NCI-H510A treated with DMSO at 0.1 percent for 48 hours (cell line): ENCODE results near the gene TANGO2.

Experiments
- DNase-seq: peaks from one replicate; lab custom pipeline; 2025; lab: John Stamatoyannopoulos, UW

TANGO2 gene

DNA sequence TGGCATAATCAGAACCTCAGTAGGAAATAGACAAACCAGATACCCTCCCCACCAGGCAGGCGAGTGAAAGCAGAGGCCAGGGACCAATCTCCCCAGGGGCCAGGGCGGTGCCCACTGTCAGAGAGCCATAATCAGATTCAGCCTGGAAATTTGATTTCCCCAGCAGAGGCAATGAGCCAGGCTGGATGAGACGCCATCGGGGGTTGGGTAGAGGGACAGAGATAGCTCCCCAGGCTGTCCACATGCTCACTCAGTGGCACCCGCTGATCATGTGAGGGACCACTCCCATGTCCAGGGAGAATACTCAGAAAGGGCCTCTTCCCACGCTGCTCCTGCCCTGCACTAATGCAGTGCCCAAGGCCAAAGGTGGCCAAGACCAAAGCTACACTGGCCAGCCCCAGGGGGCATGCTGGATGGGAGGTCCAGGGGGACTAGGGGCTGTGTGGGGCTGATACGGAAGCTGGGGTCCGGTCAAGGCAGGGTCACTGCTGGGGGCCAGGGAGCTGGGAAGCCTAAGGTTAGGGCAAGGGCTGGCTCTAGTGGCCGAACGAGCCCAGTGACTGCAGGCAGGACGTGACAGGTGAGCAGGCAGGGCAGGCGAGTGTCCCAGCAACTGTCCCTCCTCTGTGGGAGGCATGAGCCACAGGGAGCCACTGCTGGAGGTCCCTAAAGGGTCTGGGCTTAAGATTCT, 24.1 kb upstream of the TANGO2 start:
- DNase-seq, result no peak

DNA sequence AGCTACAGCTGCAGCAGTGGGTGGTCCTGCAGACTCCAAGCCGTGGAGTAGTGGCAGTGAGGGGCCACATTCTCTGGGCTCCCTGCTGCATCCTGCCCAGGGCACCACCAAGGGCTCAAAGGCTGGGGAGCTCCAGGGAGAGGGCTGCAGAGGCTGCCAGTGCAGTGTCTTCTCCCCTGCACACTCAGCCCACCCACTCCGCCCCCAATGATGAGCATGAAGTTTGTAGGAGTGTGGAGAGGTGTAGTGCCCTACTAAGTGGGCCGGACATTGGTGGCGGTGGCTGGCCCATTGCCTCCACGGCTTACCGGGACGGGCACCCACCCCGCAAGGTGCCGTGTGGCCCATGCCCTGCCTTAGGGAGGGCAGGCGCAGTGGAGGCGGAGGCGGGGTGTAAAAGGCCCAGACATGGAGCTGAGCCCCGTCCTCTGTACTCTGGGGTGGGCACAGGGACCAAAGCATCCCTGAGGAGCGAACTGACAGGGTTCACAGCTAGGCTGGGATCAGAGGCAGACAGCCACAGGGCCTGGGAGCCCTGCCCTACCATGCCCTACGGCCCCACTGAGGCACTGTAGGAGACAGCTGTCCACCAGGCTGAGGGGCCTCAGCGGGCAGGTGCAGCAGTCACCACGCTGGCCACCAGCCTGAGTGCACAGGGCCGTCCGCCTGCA, 23.2 kb upstream of the TANGO2 start:
- DNase-seq, result no peak

DNA sequence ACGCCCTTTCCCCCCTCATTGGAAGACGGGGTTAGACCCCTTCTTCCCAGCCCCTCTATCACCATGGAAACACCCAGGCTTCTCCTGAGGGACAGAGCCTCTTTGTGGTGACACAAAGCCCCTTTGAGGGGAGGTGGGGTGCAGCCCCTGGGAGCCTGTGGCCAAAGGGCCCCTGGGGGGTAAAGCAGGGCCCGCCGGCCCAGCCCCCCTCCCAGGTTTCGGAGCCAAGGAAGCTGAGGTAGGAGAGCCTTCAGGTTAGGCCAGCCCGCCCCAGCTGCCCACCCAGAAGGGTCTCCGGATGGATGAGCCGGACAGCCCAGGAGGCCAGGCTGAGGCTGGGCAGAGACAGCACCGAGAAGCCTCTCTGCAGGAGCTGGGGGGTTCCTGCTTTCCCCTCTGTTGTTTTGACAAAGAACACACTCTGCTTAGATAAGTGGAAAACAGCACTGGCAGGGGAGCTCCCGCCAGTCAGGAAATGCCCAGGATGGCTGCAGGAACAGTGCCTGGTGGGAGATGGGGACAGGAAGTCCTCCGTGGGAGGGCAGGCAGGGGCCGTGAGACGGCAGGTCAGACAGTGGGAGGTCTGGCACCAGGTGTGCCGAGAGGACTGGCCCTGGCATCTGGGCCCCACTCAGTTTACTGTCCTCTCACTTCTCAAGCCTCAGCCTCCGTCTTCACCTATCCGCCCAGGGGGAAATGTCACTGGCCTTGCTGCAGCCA, 22.5 kb upstream of the TANGO2 start:
- no peak for DNase-seq

DNA sequence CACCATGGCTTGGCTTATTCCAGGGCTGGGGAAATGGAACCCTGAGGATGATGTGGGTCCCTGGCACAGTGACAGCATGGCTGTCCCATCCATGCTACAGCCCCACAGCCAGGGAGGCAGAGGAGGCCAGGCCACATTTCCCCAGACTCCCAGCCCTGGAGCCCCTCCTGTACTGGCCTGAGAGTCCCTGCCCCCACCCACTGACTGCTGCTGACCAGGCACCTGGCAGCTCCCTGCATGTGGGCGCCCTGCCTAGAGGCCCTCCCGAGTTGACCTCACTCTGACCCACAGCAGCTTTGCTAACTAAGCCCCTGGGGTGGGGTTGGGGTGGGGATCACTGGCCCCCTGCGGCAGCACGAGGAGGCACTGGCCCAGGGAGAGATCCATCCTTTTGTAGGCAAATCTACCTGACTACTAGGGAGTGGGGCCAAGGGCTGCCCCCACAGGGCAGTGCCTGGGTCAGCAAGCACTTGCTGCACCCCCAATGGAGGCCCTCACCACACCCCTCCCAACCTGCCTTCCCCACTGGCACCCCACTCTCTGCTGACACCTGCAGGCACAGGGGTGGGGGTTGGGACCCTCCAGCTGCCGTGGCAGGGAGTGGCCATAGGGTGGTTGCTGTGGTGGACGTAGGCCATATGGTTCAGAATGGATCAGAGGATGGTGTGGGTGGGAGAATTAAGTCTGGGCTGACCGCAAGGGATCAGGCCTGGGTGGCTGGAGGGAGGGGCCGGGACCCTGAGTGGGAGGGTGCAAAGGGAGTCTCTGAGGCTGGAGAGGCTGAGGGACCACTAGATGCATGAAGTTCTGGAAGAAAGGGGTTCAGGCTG, 21.7 kb upstream of the TANGO2 start:
- no peak for DNase-seq

DNA sequence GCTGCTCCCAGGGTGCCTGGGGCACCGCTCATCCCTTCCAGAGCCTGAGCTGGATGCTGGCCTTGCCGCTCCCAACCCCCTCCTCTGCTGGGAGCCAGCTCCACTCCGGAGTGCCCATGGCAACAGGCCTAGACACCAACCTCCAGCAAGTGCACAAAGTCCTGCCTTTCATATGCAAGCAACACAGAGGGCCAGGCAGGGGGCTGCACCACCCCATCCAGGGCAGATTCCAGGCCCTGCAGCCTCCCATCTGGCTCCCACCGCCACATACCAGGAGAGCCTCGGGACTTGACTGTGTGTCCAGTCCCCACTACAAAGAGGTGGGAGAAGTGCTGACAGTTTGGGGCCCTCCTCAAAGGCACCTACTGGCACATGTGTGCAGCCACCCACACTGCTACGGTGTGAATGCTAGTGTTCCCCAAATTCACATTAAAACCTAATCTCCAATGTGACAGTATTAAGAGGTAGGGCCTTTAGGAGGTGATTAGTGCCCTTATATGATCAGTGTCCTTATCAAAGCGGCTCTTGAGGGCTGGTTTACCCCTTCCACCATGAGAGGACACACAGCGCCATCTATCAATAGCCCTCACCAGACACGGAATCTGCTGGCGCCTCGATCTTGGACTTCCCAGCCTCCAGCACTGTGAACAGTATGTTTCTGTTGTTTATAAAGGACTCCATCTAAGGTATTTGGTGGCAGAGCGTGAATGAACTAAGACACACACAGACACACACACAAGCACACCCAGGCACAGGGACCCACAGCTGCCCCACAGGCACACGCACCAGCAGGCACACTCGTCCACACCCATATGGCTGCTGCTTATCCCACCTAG, 20.4 kb upstream of the TANGO2 start:
- DNase-seq, result no peak

DNA sequence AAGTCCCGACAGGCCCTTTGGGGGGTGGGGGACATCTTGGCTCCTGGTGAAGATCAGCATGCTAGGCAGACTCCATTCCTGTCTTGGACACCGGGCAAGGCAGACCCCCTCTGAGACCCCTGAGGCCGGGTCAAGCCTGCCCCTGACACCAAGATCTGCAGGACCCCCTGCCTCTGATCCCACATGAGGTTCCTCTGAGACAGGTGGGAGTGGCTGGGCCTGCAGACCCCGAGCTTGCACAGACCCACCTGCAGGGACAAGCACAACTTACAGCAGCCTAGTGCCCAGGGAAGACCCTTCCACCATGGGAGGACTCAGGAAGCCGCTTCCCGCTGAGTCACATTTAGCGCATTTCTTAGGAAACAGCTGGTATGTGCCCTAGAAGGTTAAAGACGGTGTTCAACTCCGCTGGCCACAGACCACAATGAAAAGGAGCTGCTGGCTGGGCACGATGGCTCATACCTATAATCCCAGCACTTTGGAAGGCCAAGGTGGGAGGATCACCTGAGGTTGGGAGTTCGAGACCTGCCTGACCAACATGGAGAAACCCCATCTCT, 19.8 kb upstream of the TANGO2 start:
- DNase-seq, result no peak

DNA sequence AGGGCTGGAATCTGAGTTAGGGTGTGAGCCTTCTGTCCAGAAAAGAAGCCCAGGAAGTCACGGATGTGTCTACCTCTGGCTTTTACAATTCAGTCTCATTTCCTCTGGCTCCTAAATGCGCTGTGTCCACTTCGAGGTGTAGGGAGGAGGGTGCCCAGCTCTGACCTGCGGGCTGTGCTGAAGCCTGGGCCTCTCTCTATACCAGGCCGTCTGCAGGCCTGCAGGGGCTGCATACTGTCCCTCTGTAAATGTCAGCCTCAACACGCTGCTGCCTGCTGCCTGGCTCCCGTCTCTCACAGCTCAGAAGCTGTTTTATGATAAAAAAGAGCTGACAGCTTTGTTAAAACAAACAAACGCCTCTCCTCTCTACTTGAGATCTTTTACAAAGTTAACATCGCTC, 18.8 kb upstream of the TANGO2 start:
- DNase-seq, result no peak

DNA sequence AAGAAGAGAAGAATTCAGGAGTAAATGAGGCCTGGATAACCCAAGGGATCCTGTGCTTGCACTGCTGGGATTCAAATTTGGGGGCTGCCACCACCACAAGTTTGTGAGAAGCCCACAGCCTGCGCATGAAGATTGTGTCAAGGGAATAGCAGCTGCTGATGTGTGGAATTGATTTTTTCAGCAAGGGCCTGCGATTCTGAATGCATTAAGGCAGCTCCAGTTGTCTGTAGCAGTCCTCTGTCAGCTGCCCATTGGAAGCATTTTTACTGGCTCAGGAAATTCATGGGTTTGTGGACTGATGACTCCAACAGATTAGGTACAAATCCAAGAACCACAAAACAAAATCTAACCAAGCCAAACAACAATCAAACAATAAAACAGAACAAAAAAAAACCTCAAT, 18.3 kb upstream of the TANGO2 start:
- DNase-seq, result no peak

DNA sequence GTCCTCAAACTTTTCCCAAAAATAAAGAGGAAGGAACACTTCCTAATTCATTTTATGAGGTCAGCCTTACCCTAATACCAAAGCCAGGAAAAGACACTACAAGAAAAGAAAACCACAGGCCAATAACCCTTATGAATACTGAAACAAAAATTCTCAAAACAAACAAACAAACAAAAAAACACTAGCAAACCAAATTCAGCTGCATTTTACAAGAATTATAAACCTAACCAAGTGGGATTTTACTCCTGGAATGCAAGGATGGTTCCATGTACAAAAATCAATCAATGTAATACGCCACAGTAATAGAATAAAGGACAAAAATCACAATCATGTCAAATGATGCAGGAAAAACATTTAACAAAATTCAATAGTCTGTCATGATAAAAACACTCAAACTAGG, 17.6 kb upstream of the TANGO2 start:
- DNase-seq, result no peak

DNA sequence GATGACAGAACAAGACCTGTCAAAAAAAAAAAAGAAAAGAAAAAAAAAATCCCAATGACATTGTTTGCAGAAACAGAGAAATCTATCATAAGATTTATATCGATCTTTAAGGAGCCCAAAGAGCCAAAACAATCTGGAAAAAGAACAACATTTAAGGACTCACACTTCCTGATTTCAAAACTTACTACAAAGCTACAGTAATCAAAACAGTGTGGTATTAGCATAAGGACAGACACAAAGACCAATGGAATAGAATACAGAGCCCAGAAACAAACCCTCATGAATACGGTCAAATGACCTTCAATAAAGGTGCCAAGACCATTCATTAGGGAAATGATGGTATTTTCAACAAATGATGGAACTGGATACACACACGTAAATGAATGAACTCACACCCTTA, 16.4 kb upstream of the TANGO2 start:
- DNase-seq, result no peak

DNA sequence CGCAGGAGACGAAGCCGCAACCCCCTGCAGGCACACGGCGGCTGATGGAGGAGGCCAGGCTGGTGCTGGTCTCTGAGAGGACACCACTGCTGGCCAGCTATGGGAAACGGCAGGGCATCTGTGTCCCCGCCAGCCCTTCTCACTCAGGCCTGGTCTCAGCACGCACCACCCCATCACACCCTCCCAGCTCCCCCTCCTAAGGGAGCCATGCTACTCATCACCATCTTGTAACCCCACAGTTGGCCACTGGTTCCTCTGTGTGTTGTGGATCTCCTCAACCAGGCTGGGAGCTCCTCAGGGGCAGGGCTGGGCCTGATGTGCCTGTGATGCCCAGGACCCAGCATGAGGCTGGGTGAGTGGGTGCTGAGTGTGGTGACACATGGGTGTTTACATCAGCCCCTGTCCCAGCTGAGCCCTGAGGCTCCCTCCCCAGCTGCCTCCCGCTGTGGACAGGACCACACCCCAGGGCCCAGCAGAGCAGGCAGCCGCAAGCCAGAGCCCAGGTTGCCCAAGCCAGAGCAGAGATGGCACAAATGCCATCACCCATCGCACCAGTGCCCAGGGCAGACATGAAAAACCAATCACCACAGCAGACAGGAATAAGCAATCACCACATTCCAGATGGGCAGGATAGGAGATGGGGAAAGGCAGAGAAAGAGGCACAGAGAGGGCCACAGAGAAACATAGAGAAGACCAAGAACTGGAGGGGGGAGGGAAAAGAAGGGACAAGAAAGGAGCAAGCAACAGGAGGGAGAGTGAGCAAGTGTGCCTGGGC, 12.5 kb upstream of the TANGO2 start:
- no peak for DNase-seq

DNA sequence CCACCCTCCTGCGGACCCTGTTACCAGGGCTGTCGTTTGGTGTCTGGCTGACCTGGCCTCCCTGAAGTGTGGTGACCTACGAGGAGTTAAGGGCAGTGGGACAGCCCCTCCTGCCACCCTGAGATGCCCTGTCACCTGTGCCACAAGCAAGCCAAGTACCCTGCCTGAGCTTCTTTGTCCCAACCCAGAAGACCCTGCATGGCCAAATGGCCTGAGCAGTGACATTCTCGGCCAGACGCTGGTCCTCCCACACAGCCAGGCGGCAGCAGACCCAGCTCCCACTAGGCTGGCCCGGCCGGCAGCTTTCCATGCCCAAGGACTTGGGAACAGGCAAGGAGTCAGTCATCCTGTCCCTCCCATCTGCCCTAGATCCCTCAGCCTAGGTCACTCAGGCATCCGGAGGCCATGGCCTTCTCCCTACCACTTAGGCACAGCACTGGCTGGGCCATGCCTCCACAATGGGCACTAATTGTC, 11.9 kb upstream of the TANGO2 start:
- DNase-seq, result no peak

DNA sequence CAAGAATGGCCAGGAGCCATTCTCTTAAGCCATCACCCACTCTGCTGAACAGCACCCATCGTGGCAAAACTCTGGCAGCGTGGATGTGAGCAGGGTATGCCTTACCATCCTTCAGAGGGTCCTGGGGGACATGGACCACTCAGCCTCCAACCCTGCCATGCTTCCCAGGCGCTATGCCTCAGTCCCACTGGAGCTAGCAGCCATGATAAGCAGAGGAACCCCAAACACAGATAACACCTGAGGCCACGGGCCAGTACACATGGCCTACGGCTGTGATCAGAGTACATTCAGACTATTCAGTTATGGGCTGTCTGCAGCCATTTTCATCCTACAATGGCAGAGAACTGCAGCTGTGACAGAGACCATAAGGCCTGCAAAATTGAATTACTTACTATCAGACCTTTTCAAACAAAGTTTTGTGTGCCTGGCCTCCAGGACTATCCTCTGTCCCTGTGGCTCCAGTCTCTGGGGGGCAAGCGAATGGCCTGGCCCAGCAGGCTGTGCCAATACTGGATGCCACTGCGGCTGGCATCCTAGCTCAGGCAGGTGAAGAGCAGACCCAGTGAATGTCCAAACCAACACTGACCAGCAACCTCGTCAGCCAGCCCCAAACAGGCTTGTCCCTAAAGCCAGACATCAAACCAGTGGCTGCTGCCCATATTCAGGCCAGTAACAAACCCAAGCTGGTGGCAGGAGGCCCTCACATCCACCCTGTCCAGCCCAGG, 11.2 kb upstream of the TANGO2 start:
- no peak for DNase-seq

DNA sequence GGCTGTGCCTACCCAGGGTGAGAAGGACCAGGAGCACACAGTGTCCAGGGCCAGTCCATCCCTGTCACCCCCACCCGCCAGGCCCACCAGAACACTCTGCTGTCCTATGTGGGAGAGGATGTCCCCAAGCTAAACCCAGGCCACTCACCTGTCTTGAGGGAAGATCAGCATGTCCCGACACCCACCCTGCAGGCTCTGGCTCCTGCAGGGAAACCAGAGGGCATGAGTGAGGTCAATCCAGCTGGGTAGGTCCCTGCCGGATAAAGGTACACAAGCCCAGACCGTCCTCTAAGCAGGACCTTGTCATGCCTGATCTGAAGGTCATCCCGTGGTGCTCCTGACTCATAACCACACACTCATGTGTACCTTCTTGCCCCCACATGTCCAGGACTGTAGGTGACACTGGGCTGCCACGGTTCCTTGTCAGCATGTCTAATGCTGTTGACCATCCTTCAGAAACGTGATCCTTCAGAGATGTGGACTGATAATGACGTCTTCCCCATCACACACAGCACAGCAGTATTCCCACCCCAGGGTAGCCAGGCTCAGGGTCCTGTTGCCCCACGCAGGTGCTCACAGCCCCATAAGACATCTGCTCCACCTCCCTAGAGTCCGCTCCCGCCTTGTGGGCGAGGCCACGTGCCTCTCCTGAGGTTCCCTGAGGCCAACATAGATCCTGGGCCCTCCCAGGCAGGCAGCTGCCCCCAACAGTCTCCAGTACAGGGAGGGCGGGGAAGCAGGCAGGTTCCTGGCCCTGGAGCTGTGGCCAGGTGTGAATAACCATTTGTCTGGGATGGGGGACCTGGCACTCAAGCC, 10.4 kb upstream of the TANGO2 start:
- DNase-seq, result no peak

DNA sequence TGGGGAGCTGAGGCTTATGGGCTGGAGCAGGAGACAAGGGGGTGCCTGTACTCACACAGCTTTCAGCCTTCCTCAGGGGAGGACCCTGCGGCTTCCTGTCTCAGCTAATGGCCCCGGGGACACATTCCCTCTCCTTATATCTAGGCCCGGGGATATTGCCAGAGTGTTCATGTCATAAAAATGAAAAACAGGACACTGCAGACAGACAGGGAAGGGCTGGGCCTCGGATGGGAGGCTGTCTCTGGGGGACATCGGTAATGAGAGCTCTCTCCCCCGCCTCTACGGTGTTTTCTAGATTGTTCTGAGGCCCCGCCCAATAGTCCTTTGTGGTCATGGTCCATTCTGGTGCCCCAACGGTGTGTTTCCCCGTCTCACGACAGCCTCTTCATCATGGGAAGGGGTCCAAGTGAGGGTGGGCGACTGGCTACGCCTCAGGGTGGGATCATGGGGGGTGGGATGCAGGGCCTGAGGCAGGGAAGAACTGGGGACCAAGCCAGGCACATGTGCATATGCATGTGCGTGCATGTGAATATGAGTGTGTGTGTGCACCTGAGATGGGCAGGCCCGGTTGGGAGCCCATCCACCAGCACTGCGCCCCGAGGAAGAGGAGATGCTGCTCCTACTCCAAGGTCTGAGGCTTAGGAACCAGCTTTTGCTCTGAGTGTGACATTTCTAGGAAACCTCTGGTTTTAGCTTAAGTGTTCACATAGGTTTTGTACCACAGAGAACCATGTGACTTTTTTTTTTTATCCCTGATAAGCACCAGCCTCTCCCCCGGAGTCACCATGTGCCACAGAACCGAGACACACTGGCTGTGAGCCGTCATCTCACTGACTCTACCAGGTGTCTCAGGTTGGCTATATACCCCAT, 9.6 kb upstream of the TANGO2 start:
- no peak for DNase-seq

DNA sequence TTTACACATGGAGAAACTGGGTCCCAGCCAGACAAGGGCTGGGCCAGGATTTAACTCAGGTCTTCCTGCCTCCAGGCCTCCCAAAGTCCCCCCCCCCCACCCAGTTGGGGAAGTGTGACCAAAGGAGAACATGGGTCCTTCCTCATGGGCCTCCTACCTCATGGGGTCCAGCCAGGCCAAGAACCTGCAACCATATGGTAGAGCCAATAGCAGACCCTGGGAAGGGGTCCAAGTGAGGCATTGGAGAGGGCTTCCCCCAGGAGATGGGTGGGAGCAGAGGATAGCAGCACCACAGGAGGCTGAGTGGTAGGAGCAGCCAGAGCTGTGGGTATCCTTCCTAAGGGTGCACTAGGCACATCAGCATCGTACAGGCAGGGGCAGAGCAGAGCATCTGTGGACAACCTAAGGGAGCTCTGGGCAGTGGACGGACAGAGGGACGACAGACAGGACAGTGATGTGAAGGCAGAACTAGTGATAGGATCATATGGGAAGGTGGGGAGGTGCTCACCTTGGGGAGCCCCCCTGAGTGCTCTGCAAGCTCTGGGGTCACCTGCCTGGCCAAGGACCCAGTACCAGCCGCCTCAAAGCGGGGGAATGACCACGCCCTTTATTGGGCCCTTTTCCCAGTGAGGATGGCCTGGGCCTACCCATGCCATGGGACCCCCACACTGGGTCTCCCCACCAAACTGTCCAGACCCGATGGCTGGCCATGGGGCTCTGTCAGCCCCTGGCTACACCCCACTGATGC, 8.7 kb upstream of the TANGO2 start:
- DNase-seq, result no peak

DNA sequence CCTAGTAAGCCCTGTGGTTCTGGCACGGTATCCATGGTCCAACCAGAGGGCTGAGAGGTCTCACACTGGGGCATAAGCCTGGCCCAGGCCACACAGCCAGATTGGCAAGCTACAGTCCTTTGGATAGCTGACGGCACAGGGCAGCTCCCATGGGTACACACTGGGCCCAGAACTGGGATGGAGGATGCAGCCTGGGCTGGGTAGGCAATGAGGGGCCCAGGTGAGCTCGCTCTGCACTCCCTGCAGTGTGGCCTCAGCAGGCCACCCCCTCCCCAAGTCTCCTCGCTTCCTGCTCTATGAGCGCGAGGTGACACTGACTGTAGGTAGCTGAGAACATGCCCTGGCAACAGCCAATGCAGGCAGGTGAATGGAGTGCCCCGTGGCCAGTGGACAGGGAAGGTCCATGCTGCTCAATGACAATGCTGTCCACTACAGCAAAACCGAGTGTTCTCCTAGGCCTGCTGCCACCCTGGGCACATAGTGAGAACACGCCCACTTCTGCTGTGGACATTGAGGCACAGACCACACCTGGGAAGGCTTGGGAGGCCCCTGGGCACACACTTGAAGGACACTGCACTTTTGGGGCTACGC, 8.1 kb upstream of the TANGO2 start:
- no peak for DNase-seq
